MM.1S (cell line): Measurements from ENCODE around the gene BRWD1.

Source experiments
- EZH2 ChIP-seq: fragments of 300-600 bp; sonication (generic); optimal IDR thresholded peaks from 2 replicates; pipeline ENCODE3; 2017; ENCODE audit warnings: low read depth, mild to moderate bottlenecking, antibody characterized with exemption, low read length, mixed read lengths
- TF ChIP-seq, protein P1 (sequence below): fragments of 300-600 bp; sonication (generic); IDR thresholded peaks from 2 replicates; pipeline ENCODE4 v1.5.1; 2016; ENCODE audit warnings: antibody characterized with exemption, low read length, mixed read lengths

DNA sequence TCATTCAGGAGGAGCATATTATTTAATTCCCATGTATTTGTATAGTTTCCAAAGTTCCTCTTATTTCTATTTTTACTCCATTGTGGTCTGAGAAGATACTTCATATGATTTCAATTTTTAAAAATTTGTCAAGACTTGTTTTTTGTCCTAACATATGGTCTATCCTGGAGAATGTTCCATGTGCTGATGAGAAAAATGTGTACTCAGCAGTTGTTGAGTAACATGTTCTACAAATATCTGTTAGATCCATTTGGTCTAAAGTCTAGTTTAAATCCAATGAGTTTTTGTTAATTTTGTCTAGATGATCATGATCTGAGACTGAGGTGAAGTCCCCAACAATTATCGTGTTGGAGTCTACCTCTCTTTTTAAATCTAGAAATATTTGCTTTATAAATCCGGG lies 144.6 kb downstream of the BRWD1 start:
- TF ChIP-seq, protein P1, sequence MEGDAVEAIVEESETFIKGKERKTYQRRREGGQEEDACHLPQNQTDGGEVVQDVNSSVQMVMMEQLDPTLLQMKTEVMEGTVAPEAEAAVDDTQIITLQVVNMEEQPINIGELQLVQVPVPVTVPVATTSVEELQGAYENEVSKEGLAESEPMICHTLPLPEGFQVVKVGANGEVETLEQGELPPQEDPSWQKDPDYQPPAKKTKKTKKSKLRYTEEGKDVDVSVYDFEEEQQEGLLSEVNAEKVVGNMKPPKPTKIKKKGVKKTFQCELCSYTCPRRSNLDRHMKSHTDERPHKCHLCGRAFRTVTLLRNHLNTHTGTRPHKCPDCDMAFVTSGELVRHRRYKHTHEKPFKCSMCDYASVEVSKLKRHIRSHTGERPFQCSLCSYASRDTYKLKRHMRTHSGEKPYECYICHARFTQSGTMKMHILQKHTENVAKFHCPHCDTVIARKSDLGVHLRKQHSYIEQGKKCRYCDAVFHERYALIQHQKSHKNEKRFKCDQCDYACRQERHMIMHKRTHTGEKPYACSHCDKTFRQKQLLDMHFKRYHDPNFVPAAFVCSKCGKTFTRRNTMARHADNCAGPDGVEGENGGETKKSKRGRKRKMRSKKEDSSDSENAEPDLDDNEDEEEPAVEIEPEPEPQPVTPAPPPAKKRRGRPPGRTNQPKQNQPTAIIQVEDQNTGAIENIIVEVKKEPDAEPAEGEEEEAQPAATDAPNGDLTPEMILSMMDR = no peak
- TF ChIP-seq EZH2 = no peak
